ENCODE measurements around the gene GAS6. TPM values are rescaled to one million over a fixed set of nuclear protein-coding genes. Genes with fewer than 3 reads are reported as not detected.

GAS6 gene
- total RNA-seq, 1 donor = 216 TPM

DNA sequence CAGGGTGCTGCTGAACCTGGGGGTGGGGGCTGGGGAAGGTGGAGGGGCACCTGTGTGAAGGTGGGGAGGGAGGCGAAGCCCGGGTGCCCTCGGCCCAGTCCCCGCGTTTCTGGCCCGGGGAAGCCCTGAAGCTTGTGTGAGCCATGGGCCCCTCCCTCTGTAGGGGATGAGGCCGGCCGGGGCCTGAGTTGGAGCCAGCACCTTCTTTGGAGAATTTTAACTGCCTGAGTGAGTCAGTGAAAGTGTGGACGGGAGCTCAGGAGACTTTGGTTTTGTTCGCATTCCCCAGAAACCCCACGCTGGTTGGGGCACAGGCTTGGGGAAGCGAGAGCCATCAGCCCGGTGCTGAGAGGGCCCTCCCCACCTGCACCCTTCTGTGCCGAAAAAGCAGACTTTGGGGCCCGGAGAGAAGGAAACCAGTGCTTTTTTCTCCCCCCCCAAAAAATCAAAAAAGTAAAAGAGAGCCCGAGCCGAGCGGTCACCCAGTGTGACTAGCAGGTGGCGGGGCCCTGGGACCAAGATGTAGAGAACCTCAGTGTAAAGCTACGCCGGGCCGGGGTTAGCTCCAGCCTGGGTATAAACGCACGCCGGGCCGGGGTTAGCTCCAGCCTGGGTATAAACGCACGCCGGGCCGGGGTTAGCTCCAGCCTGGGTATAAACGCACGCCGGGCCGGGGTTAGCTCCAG is 59.7 kb downstream of the GAS6 start:
- H3K4me3 ChIP-seq (ENCODE audit: low read depth, low read length) = no peak overlapping the region
- no peak for DNase-seq (ENCODE audit: low read depth)
- TF ChIP-seq, protein P1, sequence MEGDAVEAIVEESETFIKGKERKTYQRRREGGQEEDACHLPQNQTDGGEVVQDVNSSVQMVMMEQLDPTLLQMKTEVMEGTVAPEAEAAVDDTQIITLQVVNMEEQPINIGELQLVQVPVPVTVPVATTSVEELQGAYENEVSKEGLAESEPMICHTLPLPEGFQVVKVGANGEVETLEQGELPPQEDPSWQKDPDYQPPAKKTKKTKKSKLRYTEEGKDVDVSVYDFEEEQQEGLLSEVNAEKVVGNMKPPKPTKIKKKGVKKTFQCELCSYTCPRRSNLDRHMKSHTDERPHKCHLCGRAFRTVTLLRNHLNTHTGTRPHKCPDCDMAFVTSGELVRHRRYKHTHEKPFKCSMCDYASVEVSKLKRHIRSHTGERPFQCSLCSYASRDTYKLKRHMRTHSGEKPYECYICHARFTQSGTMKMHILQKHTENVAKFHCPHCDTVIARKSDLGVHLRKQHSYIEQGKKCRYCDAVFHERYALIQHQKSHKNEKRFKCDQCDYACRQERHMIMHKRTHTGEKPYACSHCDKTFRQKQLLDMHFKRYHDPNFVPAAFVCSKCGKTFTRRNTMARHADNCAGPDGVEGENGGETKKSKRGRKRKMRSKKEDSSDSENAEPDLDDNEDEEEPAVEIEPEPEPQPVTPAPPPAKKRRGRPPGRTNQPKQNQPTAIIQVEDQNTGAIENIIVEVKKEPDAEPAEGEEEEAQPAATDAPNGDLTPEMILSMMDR (IDR thresholded peaks at IDR 0.05; ENCODE audit: insufficient read depth, low read depth, low read length) = no peak

DNA sequence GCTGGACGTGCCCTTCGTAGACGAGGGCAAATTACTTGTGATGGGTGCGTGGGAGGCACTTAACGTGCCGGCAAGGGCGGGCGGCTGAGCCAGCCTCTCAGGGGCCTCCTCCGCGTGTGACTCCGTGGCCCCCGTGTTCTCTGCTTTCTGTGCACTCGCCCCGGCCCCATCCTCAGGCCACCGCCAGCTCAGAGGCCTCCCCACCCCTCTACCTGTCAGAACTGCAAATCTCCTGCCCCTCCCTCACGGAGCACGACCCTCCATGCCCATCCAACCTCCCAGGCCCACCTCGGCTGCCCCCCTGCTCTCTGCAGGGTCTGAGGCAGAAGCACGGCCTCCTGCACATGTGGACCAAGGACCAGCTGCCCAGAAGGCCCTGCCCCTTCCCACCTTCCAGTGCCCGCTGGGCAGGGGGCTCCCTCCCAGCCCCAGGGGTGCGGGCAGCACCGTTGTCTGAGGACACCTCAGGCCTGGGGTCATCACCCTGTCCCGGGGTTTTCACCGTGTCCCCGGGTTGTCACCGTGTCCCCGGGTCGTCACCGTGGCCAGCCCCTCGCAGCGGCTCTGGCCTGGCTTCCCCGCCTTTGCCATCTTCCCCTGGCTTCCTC is 60.4 kb downstream of the GAS6 start:
- TF ChIP-seq, protein P1 (IDR thresholded peaks at IDR 0.05; ENCODE audit: insufficient read depth, low read depth, low read length) = no peak
- H3K4me3 ChIP-seq (ENCODE audit: low read depth, low read length) = no peak overlapping the region
- no peak for DNase-seq (ENCODE audit: low read depth)

DNA sequence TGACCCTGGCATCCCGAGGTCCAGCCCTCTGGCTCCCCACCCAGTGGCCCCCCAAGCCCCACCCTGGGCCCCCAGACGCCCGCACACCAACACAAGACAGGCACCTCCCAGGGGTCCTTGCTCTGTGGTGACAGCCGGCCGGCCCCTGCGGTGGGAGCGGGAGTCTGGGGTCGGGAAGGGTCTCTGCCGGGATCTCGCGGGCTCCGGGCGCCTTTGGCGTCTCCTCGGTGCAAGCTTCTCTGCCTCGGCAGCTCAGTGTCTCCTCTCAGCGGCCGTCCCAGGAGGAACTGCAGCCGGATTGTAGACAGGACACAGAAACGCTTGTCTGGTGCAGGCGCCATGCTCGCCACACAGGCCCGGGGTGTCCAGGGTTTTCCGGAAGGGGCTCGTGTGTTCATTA is 61.1 kb downstream of the GAS6 start:
- TF ChIP-seq, protein P1 (IDR thresholded peaks at IDR 0.05; ENCODE audit: insufficient read depth, low read depth, low read length) = no peak
- DNase-seq (ENCODE audit: low read depth) = no peak
- H3K4me3 ChIP-seq (ENCODE audit: low read depth, low read length) = no peak overlapping the region

DNA sequence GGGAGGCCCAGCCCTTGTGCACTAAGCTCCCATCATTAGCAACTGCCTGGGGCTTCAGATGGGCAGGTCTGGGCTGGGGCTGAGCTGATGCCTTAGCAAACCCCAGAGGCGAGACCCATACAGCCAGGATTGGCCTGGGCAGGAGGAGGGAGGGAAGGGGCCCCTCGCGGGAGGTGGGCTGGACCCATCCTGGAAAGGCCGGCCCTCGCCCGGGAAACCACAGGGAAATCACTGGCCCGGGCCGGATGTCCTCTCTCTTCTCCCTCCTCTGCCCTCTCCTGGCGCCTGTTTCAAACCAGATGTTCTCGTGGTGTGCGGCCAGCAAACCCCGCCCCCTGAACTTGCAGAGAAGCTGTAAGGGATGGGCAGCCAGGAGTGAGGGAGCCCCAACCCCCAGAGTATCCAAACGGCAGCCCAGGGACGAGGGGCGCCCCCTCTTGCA is 61.8 kb downstream of the GAS6 start:
- TF ChIP-seq, protein P1 (IDR thresholded peaks at IDR 0.05; ENCODE audit: insufficient read depth, low read depth, low read length) = peak; percentile 15
- no peak overlapping the region for H3K4me3 ChIP-seq (ENCODE audit: low read depth, low read length)
- peak; percentile 74 for DNase-seq (ENCODE audit: low read depth)

DNA sequence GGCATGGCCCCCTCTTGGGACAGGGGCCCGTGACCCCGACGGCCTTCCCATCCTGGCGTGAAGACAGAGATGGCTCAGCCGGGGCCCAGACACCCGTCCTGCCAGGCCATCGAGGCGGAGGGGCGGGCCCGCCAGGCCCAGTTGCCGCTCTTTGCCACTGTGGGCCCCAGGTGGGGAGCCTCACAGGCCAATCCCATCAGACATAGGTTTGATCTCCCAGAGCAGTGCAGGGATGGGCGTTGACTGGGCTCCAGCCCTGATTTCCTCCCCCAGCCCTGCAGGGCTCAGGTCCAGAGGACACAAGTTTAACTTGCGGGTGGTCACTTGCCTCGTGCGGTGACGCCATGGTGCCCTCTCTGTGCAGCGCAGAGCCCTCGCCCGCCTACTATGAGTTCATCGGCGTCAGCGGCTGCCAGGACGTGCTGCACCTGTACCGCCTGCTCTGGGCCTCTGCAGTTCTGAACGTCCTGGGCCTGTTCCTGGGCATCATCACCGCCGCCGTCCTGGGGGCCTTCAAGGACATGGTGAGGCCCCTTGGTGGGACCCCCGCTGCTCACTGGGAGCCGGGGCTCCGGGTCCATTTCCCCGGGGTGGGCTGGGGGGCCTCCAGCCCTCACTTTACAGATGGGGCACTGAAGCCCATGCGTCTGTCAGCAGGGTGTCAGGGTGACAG is 62.5 kb downstream of the GAS6 start:
- no peak overlapping the region for H3K4me3 ChIP-seq (ENCODE audit: low read depth, low read length)
- no peak for DNase-seq (ENCODE audit: low read depth)
- TF ChIP-seq, protein P1 (IDR thresholded peaks at IDR 0.05; ENCODE audit: insufficient read depth, low read depth, low read length) = no peak

DNA sequence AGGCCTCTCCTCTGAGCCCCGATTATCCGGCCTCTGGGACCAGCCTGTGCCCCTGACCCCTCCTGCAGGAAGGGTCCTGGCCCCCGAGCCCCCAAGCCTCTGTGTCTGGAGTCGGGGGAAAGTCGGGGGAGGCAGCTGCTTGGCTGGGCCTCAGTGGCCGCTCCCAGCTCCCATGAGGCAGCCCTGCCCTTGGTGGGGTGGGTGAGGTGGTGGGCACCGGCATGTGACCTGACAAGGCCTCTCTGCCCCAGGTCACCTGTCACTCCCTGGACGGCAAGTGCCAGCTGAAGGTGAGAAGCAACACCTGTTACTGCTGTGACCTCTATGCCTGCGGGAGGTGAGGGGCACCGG is 63.3 kb downstream of the GAS6 start:
- no peak overlapping the region for H3K4me3 ChIP-seq (ENCODE audit: low read depth, low read length)
- no peak for DNase-seq (ENCODE audit: low read depth)
- TF ChIP-seq, protein P1 (IDR thresholded peaks at IDR 0.05; ENCODE audit: insufficient read depth, low read depth, low read length) = no peak
